WTC11 (cell line): ENCODE results near the gene CACNA1D. TPM values are rescaled to one million over a fixed set of nuclear protein-coding genes. Genes with fewer than 3 reads are reported as not detected.

Experiments used
- ATAC-seq: fragments of 200-7000 bp; cut with Tn5 transposase; 2 replicates; pipeline ENCODE4 v1.10.0; 2021; ENCODE audit warnings: mild to moderate bottlenecking, moderate library complexity
- CTCF ChIA-PET: fragments of 300-600 bp; sonication (Branson Sonifier 250); formaldehyde crosslinking; loops from one replicate; lab custom pipeline; 2021; ENCODE audit warnings: antibody characterized with exemption; lab: Charles Lee
- POLR2A ChIA-PET: fragments of 350-600 bp; sonication (Branson Sonifier 250); formaldehyde crosslinking; loops from one replicate; lab custom pipeline; 2021; ENCODE audit warnings: antibody characterized with exemption; lab: Charles Lee
- DNase-seq: peaks from one replicate; pipeline ENCODE4 v3.0.0; 2021; ENCODE audit warnings: low spot score
- H3K27ac Mint-ChIP-seq: 2 replicates; pipeline ENCODE4 v1.8.0; 2021; ENCODE audit warnings: mixed read lengths
- H3K27me3 Mint-ChIP-seq: 2 replicates; pipeline ENCODE4 v1.8.0; 2021; ENCODE audit warnings: low read depth, mild to moderate bottlenecking, moderate library complexity, mixed read lengths
- H3K36me3 Mint-ChIP-seq: 2 replicates; pipeline ENCODE4 v1.8.0; 2021; ENCODE audit warnings: mixed read lengths
- H3K4me1 Mint-ChIP-seq: 2 replicates; pipeline ENCODE4 v1.8.0; 2022; ENCODE audit warnings: mixed read lengths
- H3K4me3 Mint-ChIP-seq: 2 replicates; pipeline ENCODE4 v1.8.0; 2021; ENCODE audit warnings: mild to moderate bottlenecking, moderate library complexity, mixed read lengths
- H3K9me3 Mint-ChIP-seq: 2 replicates; pipeline ENCODE4 v1.8.0; 2021; ENCODE audit warnings: mixed read lengths
- ESRRA ChIP-seq: sonication (generic); formaldehyde crosslinking; IDR thresholded peaks from 2 replicates; pipeline ENCODE4 v1.8.1; 2022; ENCODE audit warnings: mild to moderate bottlenecking, missing genetic modification reagents, borderline replicate concordance
- GRHL2 ChIP-seq: fragments of 250-450 bp; sonication (Bioruptor Pico); IDR thresholded peaks from 2 replicates; pipeline ENCODE4 v1.8.0; 2022; ENCODE audit warnings: mild to moderate bottlenecking, moderate library complexity; ENCODE audit not compliant: insufficient replicate concordance, severe bottlenecking
- HMGXB4 ChIP-seq: sonication (generic); formaldehyde crosslinking; IDR thresholded peaks from 2 replicates; pipeline ENCODE4 v1.8.1; 2023; ENCODE audit warnings: mild to moderate bottlenecking, moderate library complexity, missing genetic modification reagents
- NFE2L1 ChIP-seq: sonication (generic); formaldehyde crosslinking; IDR thresholded peaks from 2 replicates; pipeline ENCODE4 v1.8.1; 2023; ENCODE audit warnings: missing genetic modification reagents
- NR2C2 ChIP-seq: sonication (generic); formaldehyde crosslinking; IDR thresholded peaks from 2 replicates; pipeline ENCODE4 v1.8.0; 2022; ENCODE audit warnings: mild to moderate bottlenecking, missing genetic modification reagents
- PRDM15 ChIP-seq: sonication (generic); formaldehyde crosslinking; IDR thresholded peaks from 2 replicates; pipeline ENCODE4 v1.8.0; 2022; ENCODE audit warnings: missing genetic modification reagents
- RELA ChIP-seq: sonication (generic); formaldehyde crosslinking; IDR thresholded peaks from 2 replicates; pipeline ENCODE4 v1.8.1; 2022; ENCODE audit warnings: missing genetic modification reagents, mild to moderate bottlenecking, borderline replicate concordance
- ZNF281 ChIP-seq: sonication (generic); formaldehyde crosslinking; IDR thresholded peaks from 2 replicates; pipeline ENCODE4 v1.8.0; 2023; ENCODE audit warnings: mild to moderate bottlenecking, missing genetic modification reagents
- ZNF423 ChIP-seq: fragments of 250-450 bp; sonication (Bioruptor Pico); IDR thresholded peaks from 2 replicates; pipeline ENCODE4 v2.1.2; 2022; ENCODE audit warnings: mild to moderate bottlenecking, moderate library complexity
- ZSCAN18 ChIP-seq: fragments of 250-450 bp; sonication (Bioruptor Pico); IDR thresholded peaks from 2 replicates; pipeline ENCODE4 v2.1.2; 2022; ENCODE audit warnings: mild to moderate bottlenecking, moderate library complexity
- total RNA-seq: library from RNA; stranded (reverse); gene quantifications from 3 replicates; pipeline ENCODE4 v1.2.3, GENCODE V29; 2021
- TF ChIP-seq, protein P1 (sequence below): sonication (generic); formaldehyde crosslinking; IDR thresholded peaks from 2 replicates; pipeline ENCODE4 v1.8.1; 2022; ENCODE audit warnings: low read depth, missing genetic modification reagents, borderline replicate concordance
- TF ChIP-seq, protein P2 (sequence below): fragments of 250-450 bp; sonication (Bioruptor Pico); IDR thresholded peaks from 2 replicates; pipeline ENCODE4 v1.9.0; 2021; ENCODE audit warnings: mild to moderate bottlenecking
- TF ChIP-seq, protein P3 (sequence below): sonication (generic); formaldehyde crosslinking; conservative IDR thresholded peaks from 2 replicates; pipeline ENCODE4 v1.8.1; 2023; ENCODE audit warnings: mild to moderate bottlenecking, low read depth, missing genetic modification reagents, moderate library complexity
- TF ChIP-seq, protein P4 (sequence below): sonication (generic); formaldehyde crosslinking; IDR thresholded peaks from 2 replicates; pipeline ENCODE4 v1.8.1; 2023; ENCODE audit warnings: mild to moderate bottlenecking, missing genetic modification reagents, borderline replicate concordance

Gene CACNA1D
- total RNA-seq, 1 experiment from 2014 or later = 2.3 TPM

DNA sequence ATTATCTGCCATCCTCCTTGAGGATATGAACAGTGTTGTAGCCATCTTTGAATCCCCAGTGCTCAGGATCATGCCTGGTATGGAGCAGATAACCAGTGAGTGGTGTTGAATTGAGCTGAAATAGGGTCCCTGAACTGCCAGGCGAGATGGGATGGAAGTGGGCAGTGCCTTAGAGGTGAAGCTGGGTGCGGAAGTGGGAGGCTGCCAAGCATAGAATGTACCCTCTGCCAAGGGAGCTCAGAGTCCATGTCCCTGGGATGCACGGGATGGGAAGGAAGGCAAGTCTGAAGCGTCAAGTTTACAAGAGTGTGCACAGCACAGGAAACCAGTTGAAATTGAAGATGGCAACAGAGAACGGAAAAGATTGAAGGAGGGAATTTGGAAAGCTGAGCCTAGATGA, 147.0 kb downstream of the CACNA1D start (continued):
- TF ChIP-seq, protein P1, sequence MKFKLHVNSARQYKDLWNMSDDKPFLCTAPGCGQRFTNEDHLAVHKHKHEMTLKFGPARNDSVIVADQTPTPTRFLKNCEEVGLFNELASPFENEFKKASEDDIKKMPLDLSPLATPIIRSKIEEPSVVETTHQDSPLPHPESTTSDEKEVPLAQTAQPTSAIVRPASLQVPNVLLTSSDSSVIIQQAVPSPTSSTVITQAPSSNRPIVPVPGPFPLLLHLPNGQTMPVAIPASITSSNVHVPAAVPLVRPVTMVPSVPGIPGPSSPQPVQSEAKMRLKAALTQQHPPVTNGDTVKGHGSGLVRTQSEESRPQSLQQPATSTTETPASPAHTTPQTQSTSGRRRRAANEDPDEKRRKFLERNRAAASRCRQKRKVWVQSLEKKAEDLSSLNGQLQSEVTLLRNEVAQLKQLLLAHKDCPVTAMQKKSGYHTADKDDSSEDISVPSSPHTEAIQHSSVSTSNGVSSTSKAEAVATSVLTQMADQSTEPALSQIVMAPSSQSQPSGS (CRISPR knock-in tag) = no peak
- TF ChIP-seq, protein P2, sequence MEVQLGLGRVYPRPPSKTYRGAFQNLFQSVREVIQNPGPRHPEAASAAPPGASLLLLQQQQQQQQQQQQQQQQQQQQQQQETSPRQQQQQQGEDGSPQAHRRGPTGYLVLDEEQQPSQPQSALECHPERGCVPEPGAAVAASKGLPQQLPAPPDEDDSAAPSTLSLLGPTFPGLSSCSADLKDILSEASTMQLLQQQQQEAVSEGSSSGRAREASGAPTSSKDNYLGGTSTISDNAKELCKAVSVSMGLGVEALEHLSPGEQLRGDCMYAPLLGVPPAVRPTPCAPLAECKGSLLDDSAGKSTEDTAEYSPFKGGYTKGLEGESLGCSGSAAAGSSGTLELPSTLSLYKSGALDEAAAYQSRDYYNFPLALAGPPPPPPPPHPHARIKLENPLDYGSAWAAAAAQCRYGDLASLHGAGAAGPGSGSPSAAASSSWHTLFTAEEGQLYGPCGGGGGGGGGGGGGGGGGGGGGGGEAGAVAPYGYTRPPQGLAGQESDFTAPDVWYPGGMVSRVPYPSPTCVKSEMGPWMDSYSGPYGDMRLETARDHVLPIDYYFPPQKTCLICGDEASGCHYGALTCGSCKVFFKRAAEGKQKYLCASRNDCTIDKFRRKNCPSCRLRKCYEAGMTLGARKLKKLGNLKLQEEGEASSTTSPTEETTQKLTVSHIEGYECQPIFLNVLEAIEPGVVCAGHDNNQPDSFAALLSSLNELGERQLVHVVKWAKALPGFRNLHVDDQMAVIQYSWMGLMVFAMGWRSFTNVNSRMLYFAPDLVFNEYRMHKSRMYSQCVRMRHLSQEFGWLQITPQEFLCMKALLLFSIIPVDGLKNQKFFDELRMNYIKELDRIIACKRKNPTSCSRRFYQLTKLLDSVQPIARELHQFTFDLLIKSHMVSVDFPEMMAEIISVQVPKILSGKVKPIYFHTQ = no peak
- TF ChIP-seq RELA (CRISPR knock-in tag) (no peak), NFE2L1 (no peak), HMGXB4 (CRISPR knock-in tag) (no peak), ZNF423 (CRISPR knock-in tag) (no peak)
- TF ChIP-seq, protein P3, sequence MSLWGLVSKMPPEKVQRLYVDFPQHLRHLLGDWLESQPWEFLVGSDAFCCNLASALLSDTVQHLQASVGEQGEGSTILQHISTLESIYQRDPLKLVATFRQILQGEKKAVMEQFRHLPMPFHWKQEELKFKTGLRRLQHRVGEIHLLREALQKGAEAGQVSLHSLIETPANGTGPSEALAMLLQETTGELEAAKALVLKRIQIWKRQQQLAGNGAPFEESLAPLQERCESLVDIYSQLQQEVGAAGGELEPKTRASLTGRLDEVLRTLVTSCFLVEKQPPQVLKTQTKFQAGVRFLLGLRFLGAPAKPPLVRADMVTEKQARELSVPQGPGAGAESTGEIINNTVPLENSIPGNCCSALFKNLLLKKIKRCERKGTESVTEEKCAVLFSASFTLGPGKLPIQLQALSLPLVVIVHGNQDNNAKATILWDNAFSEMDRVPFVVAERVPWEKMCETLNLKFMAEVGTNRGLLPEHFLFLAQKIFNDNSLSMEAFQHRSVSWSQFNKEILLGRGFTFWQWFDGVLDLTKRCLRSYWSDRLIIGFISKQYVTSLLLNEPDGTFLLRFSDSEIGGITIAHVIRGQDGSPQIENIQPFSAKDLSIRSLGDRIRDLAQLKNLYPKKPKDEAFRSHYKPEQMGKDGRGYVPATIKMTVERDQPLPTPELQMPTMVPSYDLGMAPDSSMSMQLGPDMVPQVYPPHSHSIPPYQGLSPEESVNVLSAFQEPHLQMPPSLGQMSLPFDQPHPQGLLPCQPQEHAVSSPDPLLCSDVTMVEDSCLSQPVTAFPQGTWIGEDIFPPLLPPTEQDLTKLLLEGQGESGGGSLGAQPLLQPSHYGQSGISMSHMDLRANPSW (CRISPR knock-in tag) = no peak

GRCh38 chr3:53642211-53642610, 147.8 kb downstream of the CACNA1D start:
- Mint-ChIP-seq H3K27me3 (no peaks in the 10 kb centered on the region), H3K27ac (no peak overlapping the region), H3K9me3 (no peaks in the 10 kb centered on the region), H3K36me3 (no peaks in the 10 kb centered on the region), H3K4me1 (no peaks in the 10 kb centered on the region), H3K4me3 (no peak overlapping the region)
- CTCF ChIA-PET = interaction anchor here (1.0 to 1.5 kb wide), 3 partner anchors 20 to 268 kb away, joined by 3 read pairs; no protein-coding TSS in a partner anchor
- DNase-seq (no peak), ATAC-seq (no peak)
- POLR2A ChIA-PET = no interaction called here
- TF ChIP-seq GRHL2 (CRISPR knock-in tag) = no peak
- TF ChIP-seq PRDM15 (CRISPR knock-in tag) = no peak
- TF ChIP-seq, protein P4, sequence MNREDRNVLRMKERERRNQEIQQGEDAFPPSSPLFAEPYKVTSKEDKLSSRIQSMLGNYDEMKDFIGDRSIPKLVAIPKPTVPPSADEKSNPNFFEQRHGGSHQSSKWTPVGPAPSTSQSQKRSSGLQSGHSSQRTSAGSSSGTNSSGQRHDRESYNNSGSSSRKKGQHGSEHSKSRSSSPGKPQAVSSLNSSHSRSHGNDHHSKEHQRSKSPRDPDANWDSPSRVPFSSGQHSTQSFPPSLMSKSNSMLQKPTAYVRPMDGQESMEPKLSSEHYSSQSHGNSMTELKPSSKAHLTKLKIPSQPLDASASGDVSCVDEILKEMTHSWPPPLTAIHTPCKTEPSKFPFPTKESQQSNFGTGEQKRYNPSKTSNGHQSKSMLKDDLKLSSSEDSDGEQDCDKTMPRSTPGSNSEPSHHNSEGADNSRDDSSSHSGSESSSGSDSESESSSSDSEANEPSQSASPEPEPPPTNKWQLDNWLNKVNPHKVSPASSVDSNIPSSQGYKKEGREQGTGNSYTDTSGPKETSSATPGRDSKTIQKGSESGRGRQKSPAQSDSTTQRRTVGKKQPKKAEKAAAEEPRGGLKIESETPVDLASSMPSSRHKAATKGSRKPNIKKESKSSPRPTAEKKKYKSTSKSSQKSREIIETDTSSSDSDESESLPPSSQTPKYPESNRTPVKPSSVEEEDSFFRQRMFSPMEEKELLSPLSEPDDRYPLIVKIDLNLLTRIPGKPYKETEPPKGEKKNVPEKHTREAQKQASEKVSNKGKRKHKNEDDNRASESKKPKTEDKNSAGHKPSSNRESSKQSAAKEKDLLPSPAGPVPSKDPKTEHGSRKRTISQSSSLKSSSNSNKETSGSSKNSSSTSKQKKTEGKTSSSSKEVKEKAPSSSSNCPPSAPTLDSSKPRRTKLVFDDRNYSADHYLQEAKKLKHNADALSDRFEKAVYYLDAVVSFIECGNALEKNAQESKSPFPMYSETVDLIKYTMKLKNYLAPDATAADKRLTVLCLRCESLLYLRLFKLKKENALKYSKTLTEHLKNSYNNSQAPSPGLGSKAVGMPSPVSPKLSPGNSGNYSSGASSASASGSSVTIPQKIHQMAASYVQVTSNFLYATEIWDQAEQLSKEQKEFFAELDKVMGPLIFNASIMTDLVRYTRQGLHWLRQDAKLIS (CRISPR knock-in tag) = no peak
- no peak for TF ChIP-seq ZNF281 (CRISPR knock-in tag)
- TF ChIP-seq ESRRA (CRISPR knock-in tag) = no peak
- no peak for TF ChIP-seq ZSCAN18
- TF ChIP-seq NR2C2 (CRISPR knock-in tag) = no peak
